ENCODE results near the gene SNX11. TPM values are rescaled to one million over a fixed set of nuclear protein-coding genes. Genes with fewer than 3 reads are reported as not detected.

Gene SNX11
- total and polyA plus RNA-seq, 9 donors: 7.1 to 21.3 (median 14.1) TPM

GRCh38 chr17:48161127-48161905, 53.8 kb downstream of the SNX11 start:
- Histone ChIP-seq H3K4me1 (ENCODE audit: insufficient read depth) (no peaks in the 10 kb centered on the region), H3K27ac (no peak overlapping the region), H3K4me3 (no peak overlapping the region), H3K36me3 (no peaks in the 10 kb centered on the region), H3K9me3 (no peaks in the 10 kb centered on the region), H3K27me3 (no peaks in the 10 kb centered on the region)
- intact Hi-C loops (cut with DNase I): no loop called here
- 67 to 81% (median 68%) methylated on average over 4 of the region's 4 CpGs for WGBS, 3 donors
- TF ChIP-seq POLR2A (IDR thresholded peaks at IDR 0.05): no peak
- TF ChIP-seq CTCF (IDR thresholded peaks at IDR 0.05): no peak
- TF ChIP-seq EP300 (IDR thresholded peaks at IDR 0.05): no peak
- no peak for DNase-seq

GRCh38 chr17:48162306-48162934, 54.9 kb downstream of the SNX11 start:
- H3K27ac ChIP-seq: no peak overlapping the region
- 83 to 87% (median 85%) methylated on average over 5 of the region's 5 CpGs for WGBS, 3 donors
- no peak overlapping the region for H3K4me3 ChIP-seq
- intact Hi-C loops (cut with DNase I): no loop called here
- TF ChIP-seq CTCF (IDR thresholded peaks at IDR 0.05) (no peak), EP300 (IDR thresholded peaks at IDR 0.05) (no peak), POLR2A (IDR thresholded peaks at IDR 0.05) (no peak)
- no peaks in the 10 kb centered on the region for H3K27me3 ChIP-seq
- H3K4me1 ChIP-seq (ENCODE audit: insufficient read depth): no peaks in the 10 kb centered on the region
- DNase-seq: no peak
- H3K36me3 ChIP-seq: no peaks in the 10 kb centered on the region
- no peaks in the 10 kb centered on the region for H3K9me3 ChIP-seq

GRCh38 chr17:48162946-48163506, 55.5 kb downstream of the SNX11 start:
- 31 to 41% (median 37%) methylated on average over 5 of the region's 5 CpGs for WGBS, 3 donors
- no peaks in the 10 kb centered on the region for H3K4me1 ChIP-seq (ENCODE audit: insufficient read depth)
- no peaks in the 10 kb centered on the region for H3K27me3 ChIP-seq
- H3K4me3 ChIP-seq: no peak overlapping the region
- intact Hi-C loops (cut with DNase I): no loop called here
- no peaks in the 10 kb centered on the region for H3K9me3 ChIP-seq
- no peak for DNase-seq
- no peaks in the 10 kb centered on the region for H3K36me3 ChIP-seq
- no peak overlapping the region for H3K27ac ChIP-seq
- TF ChIP-seq CTCF (IDR thresholded peaks at IDR 0.05): no peak
- no peak for TF ChIP-seq POLR2A (IDR thresholded peaks at IDR 0.05)
- TF ChIP-seq EP300 (IDR thresholded peaks at IDR 0.05): no peak

GRCh38 chr17:48163809-48164208, 56.2 kb downstream of the SNX11 start:
- Histone ChIP-seq H3K27ac (no peak overlapping the region), H3K4me1 (ENCODE audit: insufficient read depth) (no peaks in the 10 kb centered on the region), H3K9me3 (no peaks in the 10 kb centered on the region), H3K27me3 (no peaks in the 10 kb centered on the region), H3K4me3 (no peak overlapping the region), H3K36me3 (no peaks in the 10 kb centered on the region)
- intact Hi-C loops (cut with DNase I): no loop called here
- 46 to 72% (median 70%) methylated on average over 1 of the region's 1 CpG for WGBS, 3 donors
- no peak for DNase-seq
- TF ChIP-seq POLR2A (IDR thresholded peaks at IDR 0.05) (no peak), EP300 (IDR thresholded peaks at IDR 0.05) (no peak), CTCF (IDR thresholded peaks at IDR 0.05) (no peak)
